ENCODE measurements around the gene EEF1AKMT4. TPM values are rescaled to one million over a fixed set of nuclear protein-coding genes. Genes with fewer than 3 reads are reported as not detected.

EEF1AKMT4 gene
- polyA plus RNA-seq, 2 of the 4 experiments (the other 2 are of a cell fraction) = 9.8 to 12.7 TPM

DNA sequence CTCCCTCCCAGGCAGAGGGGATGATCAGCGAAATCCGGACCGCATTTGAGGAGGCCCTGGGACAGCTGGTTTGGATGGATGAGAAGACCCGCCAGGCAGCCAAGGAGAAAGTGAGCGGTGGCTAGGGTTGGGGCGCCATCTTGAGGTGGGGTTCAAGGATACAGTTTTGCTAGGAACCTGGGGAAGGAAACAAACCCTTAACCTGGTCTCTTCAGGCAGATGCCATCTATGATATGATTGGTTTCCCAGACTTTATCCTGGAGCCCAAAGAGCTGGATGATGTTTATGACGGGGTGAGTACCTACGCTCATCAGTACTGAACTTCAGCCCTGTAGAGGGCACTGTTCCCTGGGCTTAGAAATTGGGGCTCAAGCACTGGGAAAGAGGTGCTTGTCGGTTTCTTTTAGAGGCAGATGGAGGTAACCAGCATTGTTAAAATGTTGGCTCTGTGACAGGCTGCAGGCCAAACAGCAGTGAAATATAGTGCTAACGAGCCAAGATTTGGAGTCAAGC, 40.0 kb downstream of the EEF1AKMT4 start:
- POLR2A ChIA-PET = no interaction called here
- TF ChIP-seq SMC3 (IDR thresholded peaks at IDR 0.05) = peak; percentile 36; the same call in 1 of the 3 replicates
- TF ChIP-seq RAD21 (conservative IDR thresholded peaks at IDR 0.05 in 1 of 2, IDR thresholded peaks at IDR 0.05 in 1 of 2) = peak; percentile 79 to 88
- no peak for TF ChIP-seq REST (IDR thresholded peaks at IDR 0.05)
- no peak for TF ChIP-seq CHD4 (IDR thresholded peaks at IDR 0.05; ENCODE audit: borderline replicate concordance)
- TF ChIP-seq, protein P1, sequence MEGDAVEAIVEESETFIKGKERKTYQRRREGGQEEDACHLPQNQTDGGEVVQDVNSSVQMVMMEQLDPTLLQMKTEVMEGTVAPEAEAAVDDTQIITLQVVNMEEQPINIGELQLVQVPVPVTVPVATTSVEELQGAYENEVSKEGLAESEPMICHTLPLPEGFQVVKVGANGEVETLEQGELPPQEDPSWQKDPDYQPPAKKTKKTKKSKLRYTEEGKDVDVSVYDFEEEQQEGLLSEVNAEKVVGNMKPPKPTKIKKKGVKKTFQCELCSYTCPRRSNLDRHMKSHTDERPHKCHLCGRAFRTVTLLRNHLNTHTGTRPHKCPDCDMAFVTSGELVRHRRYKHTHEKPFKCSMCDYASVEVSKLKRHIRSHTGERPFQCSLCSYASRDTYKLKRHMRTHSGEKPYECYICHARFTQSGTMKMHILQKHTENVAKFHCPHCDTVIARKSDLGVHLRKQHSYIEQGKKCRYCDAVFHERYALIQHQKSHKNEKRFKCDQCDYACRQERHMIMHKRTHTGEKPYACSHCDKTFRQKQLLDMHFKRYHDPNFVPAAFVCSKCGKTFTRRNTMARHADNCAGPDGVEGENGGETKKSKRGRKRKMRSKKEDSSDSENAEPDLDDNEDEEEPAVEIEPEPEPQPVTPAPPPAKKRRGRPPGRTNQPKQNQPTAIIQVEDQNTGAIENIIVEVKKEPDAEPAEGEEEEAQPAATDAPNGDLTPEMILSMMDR (IDR thresholded peaks at IDR 0.05) = peak; percentile 71
- FAIRE-seq = no peak
- no peak overlapping the region for H3K27ac ChIP-seq
- H3K4me2 ChIP-seq = no peak overlapping the region
- peak; percentile 78 to 88; a peak in 5 of 6 replicates for ATAC-seq
- DNase-seq (ENCODE audit: low read depth in 1 of 2, low spot score in 1 of 2) = peak; percentile 66 to 74
- CTCF ChIA-PET = interaction anchor here (0.5 to 1.8 kb wide), 25 partner anchors 8 to 404 kb away, joined by 3 to 11 read pairs (median 3); partner anchors contain the start of genes EEF1AKMT4, HTR3C and VWA5B2
- WGBS (ENCODE audit: missing lambda C conversion rate) = 12% methylated on average over 10 of the region's 10 CpGs
- H3K4me1 ChIP-seq = no peaks in the 10 kb centered on the region
- no peak overlapping the region for H3K4me3 ChIP-seq
- no peaks in the 10 kb centered on the region for H3K9me3 ChIP-seq

DNA sequence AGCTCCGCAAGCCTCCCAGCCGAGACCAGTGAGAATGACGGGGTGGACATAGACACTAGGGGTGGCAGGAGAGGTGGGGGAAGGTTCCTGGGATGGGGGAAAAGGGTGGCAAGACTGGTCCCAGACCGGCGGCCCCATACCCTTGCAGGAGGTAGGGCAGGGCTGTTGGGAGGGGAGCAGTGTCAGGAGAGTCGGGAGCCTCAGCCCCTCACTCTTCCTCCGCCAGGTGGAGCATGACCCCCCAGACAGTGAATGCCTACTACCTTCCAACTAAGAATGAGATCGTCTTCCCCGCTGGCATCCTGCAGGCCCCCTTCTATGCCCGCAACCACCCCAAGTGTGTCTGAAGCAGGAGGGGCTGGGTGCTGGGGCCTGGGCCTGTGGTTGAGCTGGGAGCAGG, 40.9 kb downstream of the EEF1AKMT4 start:
- H3K9me3 ChIP-seq = no peaks in the 10 kb centered on the region
- POLR2A ChIA-PET = no interaction called here
- no peak for FAIRE-seq

More for the DNA sequence above, 40.9 kb downstream of the EEF1AKMT4 start:
- Histone ChIP-seq H3K27ac (no peak overlapping the region), H3K4me1 (no peaks in the 10 kb centered on the region), H3K4me3 (no peak overlapping the region), H3K4me2 (no peak overlapping the region)
- DNase-seq (ENCODE audit: low read depth in 1 of 2, low spot score in 1 of 2) (no peak), ATAC-seq (no peak)
- CTCF ChIA-PET = interaction anchor here (0.5 to 1.8 kb wide), 7 partner anchors 93 to 462 kb away, joined by 3 to 7 read pairs (median 3); no protein-coding TSS in a partner anchor
- no peak for TF ChIP-seq HOXB5 (CRISPR knock-in tag; IDR thresholded peaks at IDR 0.05)
- TF ChIP-seq MAZ (IDR thresholded peaks at IDR 0.05; ENCODE audit: borderline replicate concordance, low read depth, low read length) = no peak
- no peak for TF ChIP-seq BCL3 (IDR thresholded peaks at IDR 0.05)
- TF ChIP-seq EHF (CRISPR knock-in tag; IDR thresholded peaks at IDR 0.05) = no peak
- no peak for TF ChIP-seq SMC3 (IDR thresholded peaks at IDR 0.05)
- TF ChIP-seq USF2 (IDR thresholded peaks at IDR 0.05) = no peak
- no peak for TF ChIP-seq MAFK (IDR thresholded peaks at IDR 0.05; ENCODE audit: partially characterized antibody)
- no peak for TF ChIP-seq CHD4 (IDR thresholded peaks at IDR 0.05; ENCODE audit: borderline replicate concordance)
- TF ChIP-seq, protein P2, sequence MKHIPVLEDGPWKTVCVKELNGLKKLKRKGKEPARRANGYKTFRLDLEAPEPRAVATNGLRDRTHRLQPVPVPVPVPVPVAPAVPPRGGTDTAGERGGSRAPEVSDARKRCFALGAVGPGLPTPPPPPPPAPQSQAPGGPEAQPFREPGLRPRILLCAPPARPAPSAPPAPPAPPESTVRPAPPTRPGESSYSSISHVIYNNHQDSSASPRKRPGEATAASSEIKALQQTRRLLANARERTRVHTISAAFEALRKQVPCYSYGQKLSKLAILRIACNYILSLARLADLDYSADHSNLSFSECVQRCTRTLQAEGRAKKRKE (CRISPR knock-in tag; IDR thresholded peaks at IDR 0.05; ENCODE audit: low read depth) = no peak
- TF ChIP-seq RAD21 (conservative IDR thresholded peaks at IDR 0.05 in 1 of 2, IDR thresholded peaks at IDR 0.05 in 1 of 2) = no peak
- no peak for TF ChIP-seq HOXB13 (CRISPR knock-in tag; IDR thresholded peaks at IDR 0.05; ENCODE audit: low read depth)
- no peak for TF ChIP-seq NFE2L2 (conservative IDR thresholded peaks at IDR 0.05; ENCODE audit: low read length)
- TF ChIP-seq, protein P1 (IDR thresholded peaks at IDR 0.05) = no peak
- 75% methylated on average over 8 of the region's 10 CpGs for WGBS (ENCODE audit: missing lambda C conversion rate)
